GM18907 (cell line): ENCODE data around the gene REC8.
A peak's percentile ranks its signal among the peaks of the same experiment; 100 is the strongest.

Experiments
- ATAC-seq: cut with Tn5 transposase; IDR thresholded peaks from one replicate; pipeline ENCODE4 v1.9.1; 2021; ENCODE audit warnings: mild to moderate bottlenecking, moderate library complexity; ENCODE audit not compliant: unreplicated experiment

Gene REC8

DNA sequence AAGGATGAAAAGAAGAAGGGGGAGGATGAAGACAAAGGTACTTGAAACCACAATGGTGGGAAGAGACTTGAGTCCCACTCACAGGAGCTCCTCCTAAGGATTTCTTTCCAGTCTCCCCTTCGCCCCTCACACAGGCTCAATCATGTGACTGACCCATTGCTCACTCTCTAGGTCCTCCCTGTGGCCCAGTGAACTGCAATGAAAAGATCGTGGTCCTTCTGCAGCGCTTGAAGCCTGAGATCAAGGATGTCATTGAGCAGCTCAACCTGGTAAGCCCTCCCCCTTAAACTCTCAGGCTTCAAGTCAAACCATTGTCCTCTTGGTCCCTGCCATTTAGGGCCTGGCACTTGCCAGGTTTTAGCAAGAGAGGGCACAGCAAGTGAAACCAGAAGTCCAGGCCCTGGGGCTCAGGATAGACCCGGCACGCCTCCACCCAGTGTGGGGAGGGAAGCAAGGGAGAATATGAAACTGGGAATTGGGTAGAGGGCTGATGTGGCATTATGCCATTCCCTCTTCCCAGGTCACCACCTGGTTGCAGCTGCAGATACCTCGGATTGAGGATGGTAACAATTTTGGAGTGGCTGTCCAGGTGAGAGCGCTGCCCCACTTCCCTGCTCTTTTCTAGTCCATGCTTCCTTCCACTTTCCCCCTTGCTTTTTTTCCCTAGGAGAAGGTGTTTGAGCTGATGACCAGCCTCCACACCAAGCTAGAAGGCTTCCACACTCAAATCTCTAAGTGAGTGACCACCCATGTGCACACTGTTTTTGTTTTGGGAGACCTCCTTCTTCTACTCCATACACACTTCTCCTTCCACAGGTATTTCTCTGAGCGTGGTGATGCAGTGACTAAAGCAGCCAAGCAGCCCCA lies 34.1 kb upstream of the REC8 start:
- no peak for ATAC-seq

DNA sequence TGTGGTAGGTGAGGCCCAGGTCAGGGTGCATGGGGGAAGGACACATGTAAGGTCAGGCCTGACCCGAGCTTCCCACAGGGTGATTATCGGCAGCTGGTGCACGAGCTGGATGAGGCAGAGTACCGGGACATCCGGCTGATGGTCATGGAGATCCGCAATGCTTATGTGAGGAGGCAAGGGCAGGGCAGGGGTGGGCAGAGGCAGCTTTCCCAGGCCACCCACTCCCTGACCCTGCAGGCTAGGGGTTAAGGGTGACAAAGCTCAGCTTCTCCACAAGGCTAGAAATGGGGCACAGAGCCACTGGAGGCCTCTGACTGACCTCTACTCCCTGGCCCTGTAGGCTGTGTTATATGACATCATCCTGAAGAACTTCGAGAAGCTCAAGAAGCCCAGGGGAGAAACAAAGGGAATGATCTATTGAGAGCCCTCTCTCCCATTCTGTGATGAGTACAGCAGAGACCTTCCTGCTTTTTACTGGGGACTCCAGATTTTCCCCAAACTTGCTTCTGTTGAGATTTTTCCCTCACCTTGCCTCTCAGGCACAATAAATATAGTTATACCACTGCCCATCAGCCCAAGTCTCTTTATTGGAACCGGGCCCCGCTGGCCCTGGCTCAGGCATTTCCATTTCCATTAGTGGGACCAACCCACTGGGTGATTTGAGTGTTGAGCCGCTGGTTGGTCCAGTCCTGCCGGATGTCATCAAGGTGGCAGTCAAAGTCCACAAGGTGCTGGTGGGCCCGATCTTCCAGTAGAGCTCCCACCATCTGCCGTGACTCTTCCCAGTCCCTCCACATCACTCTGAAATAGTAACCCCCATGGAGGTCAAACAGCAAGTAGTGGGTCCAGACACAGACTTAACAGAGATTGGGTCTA lies 33.2 kb upstream of the REC8 start:
- ATAC-seq = no peak

DNA sequence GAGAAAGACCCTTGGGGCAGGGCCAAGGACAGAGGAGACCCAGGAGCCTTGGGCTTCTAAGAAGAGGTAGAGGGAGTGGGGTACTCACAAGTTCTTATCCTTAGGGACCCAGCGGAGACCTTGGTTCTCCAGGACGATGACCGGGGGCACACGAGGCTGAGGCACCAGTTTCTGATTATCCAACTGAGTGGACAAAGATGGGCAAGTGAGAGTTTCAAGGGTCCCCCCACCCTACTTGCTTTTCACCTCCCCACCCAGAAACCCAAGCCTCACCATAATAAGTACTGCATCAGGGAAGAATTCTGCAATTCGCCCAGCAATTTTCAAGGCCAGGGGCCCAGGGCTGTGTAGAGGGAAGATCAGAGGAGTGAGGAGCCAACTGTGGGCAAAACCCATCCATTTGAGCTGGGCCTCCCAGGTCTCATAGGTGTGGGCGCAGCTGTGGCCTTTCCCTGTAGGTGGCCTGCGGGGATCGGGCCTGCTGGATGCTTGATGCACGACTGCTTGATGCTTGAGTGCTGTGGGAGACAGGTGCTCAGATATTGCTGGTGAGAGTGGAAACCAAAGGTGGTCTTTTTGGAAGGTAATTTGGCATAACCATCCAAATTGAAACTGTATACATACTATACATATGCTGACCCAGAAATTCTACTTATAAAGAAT lies 32.5 kb upstream of the REC8 start:
- ATAC-seq = no peak

DNA sequence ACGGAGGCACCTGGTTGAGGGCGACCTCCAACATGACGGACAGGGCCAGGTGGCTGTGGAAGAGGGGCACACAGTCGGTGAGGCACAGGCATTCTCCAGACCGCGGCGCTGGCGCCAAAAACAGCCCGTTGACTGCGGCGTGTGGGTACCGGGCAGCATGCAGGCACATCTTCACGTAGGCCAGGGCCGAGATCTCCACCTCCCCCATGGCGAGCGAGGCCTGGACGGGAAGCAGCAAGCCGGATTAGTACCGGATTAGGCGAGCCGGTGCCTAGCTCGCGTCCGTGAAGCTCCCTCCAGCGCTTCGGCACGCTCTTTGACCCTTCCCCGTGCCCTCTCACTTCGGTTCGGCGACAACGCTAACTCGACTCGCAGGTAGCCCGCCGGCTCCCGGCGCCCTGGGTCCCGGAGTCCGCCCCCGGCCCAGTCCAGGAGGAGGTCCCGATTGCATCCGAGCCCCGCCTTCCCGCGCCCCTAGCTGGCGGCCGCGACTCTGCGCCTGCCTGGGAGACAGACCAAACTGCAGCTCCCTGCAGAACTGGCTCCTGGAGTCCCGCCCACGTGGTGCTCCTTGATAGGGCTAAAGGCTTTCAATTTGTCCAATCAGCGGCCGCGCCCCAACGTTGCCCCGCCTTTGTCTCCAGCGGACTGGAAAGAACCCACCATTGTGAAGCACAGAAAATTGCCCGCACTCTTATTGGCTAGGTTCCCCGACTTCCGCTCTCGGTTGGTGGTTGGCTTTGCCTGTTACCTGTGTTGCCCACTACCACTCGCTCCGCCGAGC lies 30.6 kb upstream of the REC8 start, which contains the start of gene EMC9:
Gene EMC9, minus strand, starts transcription at position 495 of the 784 bp plus-strand sequence. Its CDS starts 287 bp downstream, at position 208.
- peak; percentile 86 for ATAC-seq

DNA sequence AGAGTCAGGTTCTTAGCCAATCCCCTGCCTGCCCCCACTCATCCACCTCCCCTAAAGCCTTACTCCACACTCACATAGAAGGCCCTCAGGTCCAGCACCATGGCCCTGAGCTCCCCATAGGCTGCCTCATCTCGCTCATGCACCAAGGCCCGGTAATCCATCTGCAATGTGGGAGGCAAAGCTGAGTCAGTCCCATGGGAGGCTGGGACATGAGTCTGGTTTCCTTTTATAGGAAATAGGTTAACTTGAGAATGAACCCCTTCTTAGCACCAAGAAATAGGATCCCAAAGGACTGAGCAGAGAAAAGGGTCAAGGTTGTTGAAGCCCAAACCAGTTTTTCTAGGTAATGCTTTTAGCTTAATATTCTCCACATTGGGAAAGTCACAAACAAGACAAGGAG lies 28.4 kb upstream of the REC8 start:
- ATAC-seq = no peak

DNA sequence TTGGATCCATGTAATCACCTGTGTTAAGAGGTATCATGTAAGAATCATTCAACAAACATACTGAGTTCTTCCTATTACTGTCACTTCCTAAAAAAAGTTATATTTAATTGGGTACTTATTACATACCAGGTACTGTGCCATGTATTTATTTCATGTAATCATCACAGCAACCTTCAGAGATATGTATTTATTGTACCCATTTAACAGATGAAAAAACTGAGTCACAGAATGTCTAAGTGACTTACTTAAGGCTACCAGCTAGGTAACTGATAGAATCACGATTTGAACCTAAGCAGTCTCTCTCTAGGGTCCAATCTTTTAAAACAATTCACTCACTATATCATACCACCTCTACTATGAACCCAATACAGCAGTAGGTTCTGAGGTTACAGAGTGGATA lies 27.4 kb upstream of the REC8 start:
- no peak for ATAC-seq

DNA sequence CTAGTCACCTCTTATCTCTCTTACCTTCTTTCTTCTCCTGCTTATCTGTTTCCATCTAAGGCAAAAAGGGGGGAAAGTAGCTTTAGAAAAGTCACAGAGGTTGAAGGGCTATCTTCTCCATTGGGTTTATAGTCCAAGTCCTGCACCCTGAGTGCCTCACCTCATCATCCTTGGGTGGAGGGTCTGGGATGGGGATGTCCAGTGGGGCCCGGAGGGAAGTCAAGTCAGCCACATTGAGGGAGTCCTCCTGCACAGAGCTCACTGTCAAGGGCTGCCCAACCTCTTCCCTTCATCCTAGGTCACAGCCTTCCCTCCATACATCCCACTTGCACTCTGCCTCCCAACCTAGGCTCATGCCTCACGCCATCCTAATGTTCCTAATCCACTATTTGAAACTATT lies 26.7 kb upstream of the REC8 start:
- ATAC-seq = no peak

DNA sequence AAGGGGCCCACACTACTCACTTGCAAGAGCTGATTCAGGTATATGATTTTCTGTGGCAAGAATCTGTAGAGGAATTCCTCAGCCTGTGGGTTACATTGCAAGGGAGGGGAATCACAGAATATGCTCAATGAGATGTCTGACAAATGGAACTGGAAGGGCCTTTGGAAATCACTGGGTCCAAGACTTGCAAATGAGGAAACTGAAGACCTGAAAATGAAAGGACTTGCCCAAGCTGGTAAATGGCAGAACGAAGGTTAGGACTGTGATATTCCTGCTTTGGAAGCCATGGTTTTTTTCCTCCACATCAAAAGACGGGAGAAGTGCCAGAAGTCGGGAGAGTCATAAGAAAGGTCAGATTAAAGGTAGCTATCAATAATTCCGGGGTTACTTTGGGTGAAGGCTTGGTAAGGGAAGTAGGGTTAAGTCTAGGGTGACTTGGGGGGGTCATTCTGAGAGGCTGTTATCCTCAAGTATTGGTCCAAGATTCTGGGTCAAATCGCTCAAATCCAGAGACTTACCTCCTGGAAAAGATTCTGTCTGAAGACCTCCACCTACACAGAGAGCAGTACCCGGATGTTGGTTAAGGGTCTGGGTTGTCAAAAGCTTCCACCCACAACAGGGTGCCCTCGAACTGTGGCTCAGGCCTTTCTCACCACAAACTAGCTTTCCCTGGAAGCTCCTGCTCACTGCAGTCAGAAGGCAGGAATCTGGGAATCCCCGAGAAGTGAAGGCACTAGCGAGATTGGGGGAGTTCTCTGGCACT lies 26.0 kb upstream of the REC8 start:
- no peak for ATAC-seq

DNA sequence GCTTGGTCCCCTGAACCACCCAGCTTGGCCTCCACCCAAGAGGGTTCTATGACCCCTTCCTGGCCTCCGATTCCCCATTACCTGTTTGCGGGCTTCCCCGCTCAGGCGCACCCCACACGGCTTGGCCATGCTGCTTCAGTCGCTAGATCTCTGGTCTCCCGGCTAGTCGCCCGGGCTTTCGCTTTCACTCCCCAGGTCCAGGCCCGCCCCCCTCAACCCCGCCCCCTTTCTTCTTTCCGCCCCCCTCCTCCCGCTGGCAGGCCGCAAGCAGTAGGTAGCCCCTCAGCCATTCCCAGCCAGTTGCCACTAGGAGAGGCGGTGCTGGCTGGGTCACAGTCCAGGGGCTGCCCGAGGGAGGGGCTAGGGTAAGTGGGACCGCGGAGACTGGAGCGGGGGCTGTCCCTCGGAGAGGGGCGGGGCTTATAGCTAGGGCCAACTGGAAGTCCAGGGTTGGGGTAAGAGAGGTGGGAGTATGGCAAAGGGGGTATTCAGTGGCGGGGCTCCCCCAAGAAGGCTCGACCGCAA lies 25.4 kb upstream of the REC8 start, which contains the start of gene PSME2:
Gene PSME2, minus strand, starts transcription at position 158 of the 525 bp plus-strand sequence. Its CDS starts 29 bp downstream, at position 129.
- peak; percentile 66 for ATAC-seq

DNA sequence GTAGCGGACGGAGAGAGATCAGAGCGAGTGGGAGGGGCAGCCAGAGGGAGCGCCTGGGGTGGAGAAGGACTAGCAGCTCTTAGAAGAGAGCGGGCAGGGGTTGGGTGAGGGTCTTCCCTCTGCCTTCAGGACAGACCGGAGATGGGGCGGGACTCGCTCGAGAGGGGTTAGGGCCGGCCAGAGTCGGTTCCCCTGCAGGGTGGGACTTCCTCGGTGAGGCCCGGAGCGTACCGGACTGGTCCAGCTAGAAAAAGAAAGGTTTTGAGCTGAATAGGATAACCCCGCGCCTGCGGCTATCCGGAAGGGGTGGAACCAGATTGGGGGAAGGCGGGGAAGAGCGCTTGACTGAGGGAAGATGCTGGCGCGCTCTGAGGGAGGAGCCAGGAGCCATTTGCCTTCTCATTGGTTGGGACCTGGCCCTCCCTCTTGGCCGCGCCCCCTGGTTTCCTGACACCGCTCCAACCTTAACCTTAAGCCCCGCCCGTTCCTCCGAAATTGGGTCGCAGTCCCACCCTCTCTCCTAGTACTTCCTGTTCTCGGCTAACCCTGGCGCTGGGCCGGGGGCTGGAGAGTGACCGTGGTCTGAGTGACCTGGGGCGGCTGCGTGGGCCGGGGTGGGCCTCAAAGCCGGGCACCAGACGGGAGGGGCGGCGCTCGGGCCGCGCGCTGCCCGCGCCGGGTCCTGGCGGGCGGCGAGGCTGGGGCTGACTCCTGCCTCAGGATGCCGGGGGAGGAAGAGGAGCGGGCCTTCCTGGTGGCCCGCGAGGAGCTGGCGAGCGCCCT lies 24.7 kb upstream of the REC8 start, which contains the start of gene RNF31:
Gene RNF31, plus strand, starts transcription at position 521 of the 783 bp plus-strand sequence. Its CDS starts 201 bp downstream, at position 722.
- peak; percentile 82 for ATAC-seq

DNA sequence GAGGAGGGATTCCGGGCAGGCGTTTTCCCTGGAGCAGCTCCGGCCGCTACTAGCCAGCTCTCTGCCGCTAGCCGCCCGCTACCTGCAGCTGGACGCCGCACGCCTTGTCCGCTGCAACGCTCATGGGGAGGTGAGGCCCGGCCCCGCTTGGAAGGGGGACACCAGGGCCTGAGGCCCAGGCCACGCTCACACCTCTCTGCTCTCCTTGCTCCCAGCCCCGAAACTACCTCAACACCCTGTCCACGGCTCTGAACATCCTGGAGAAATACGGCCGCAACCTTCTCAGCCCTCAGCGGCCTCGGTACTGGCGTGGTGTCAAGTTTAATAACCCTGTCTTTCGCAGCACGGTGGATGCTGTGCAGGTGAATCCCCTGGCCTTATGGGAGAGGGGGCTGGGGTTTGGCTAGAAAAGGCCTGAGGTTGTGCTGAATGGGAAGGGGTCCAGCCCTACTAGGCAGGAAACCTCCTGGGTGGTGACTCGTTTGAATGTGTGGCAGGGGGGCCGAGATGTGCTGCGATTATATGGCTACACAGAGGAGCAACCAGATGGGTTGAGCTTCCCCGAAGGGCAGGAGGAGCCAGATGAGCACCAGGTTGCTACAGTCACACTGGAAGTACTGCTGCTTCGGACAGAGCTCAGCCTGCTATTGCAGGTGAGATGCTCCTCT lies 24.0 kb upstream of the REC8 start:
- ATAC-seq = peak; percentile 3

DNA sequence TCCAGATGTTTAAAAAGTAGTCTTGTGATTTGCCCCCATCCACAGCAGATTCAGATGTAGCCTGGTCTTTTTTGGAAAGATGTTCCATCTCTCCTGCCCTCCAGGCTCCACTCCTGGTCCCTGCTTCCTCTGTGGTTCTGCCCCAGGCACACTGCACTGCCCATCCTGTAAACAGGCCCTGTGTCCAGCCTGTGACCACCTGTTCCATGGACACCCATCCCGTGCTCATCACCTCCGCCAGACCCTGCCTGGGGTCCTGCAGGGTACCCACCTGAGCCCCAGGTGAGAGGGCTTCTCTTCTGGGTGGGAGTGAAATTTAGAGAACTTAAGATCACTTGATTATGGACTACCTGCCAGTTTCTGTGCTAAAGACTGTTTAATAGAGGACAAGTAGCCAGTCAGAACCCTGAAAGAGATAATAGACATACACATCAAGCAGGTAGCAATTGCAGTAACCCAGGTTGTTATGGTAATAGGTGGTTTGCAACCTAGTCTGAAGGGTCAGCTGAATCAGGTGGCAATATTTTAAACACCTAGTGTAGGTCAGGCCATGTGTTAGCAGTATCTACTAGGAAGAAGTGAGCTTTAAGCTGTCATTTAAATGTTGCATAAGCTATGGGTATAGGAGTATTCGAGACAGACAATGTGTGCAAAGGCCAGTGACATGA lies 22.4 kb upstream of the REC8 start:
- no peak for ATAC-seq

DNA sequence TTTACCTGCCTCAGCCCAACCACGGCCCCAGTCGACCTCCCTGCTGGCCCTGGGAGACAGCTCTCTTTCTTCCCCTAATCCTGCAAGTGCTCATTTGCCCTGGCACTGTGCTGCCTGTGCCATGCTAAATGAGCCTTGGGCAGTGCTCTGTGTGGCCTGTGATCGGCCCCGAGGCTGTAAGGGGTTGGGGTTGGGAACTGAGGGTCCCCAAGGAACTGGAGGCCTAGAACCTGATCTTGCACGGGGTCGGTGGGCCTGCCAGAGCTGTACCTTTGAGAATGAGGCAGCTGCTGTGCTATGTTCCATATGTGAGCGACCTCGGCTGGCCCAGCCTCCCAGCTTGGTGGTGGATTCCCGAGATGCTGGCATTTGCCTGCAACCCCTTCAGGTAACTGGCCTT lies 21.8 kb upstream of the REC8 start:
- no peak for ATAC-seq

DNA sequence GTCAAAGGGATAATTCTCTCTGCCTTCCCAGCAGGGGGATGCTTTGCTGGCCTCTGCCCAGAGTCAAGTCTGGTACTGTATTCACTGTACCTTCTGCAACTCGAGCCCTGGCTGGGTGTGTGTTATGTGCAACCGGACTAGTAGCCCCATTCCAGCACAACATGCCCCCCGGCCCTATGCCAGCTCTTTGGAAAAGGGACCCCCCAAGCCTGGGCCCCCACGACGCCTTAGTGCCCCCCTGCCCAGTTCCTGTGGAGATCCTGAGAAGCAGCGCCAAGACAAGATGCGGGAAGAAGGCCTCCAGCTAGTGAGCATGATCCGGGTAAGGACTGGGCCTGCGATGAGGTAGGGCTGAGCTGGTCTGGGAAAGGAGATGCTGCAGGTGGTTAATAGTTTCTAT lies 21.3 kb upstream of the REC8 start:
- ATAC-seq = no peak

DNA sequence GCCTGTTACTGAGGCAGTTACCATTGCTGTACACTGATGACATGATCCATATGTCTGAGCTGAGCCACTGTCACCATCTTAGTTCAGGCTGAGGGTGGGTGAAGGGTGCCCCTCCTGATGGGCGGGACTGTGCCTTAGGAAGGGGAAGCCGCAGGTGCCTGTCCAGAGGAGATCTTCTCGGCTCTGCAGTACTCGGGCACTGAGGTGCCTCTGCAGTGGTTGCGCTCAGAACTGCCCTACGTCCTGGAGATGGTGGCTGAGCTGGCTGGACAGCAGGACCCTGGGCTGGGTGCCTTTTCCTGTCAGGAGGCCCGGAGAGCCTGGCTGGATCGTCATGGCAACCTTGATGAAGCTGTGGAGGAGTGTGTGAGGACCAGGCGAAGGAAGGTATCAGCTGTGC lies 20.9 kb upstream of the REC8 start:
- no peak for ATAC-seq

DNA sequence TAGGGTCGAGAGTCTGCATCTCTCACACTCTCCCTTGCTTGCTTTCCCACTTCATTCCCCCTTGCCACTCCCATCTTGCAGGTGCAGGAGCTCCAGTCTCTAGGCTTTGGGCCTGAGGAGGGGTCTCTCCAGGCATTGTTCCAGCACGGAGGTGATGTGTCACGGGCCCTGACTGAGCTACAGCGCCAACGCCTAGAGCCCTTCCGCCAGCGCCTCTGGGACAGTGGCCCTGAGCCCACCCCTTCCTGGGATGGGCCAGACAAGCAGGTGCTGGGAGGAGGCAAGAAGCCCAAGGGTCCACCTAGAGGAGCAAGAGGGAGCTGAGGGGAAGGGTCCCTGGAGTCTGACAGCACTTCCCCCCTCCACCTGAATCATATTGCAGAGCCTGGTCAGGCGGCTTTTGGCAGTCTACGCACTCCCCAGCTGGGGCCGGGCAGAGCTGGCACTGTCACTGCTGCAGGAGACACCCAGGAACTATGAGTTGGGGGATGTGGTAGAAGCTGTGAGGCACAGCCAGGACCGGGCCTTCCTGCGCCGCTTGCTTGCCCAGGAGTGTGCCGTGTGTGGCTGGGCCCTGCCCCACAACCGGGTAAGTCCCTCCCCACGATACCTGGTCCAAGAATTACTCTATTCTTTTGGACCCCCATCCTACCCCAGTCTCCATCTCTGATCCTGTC lies 20.3 kb upstream of the REC8 start:
- ATAC-seq = no peak

DNA sequence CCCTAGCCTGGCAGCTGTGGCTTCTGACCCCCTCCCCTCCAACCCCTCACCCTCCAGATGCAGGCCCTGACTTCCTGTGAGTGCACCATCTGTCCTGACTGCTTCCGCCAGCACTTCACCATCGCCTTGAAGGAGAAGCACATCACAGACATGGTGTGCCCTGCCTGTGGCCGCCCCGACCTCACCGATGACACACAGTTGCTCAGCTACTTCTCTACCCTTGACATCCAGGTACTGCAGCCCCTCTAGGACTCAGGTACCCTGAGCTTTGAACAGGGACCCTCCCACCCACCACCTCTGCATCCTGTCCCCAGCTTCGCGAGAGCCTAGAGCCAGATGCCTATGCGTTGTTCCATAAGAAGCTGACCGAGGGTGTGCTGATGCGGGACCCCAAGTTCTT lies 16.8 kb upstream of the REC8 start:
- ATAC-seq = no peak
